Panc1 (cell line): ENCODE measurements around the gene FAM228B. TPM values are rescaled to one million over a fixed set of nuclear protein-coding genes. Genes with fewer than 3 reads are reported as not detected.

Source experiments
- ATAC-seq: fragments of 200-7000 bp; cut with Tn5 transposase; 2 replicates; pipeline ENCODE4 v1.9.1; 2020; ENCODE audit warnings: mild to moderate bottlenecking, moderate library complexity
- BruUV-seq: library from RNA; stranded (reverse); fragments of 400-500 nt; replicated peaks from 2 replicates; lab custom pipeline; 2021; lab: Mats Ljungman, UMichigan
- CTCF ChIA-PET: fragments of 300-600 bp; sonication (Branson Sonifier 250); formaldehyde crosslinking; loops from one replicate; lab custom pipeline; 2022; ENCODE audit warnings: antibody characterized with exemption; lab: Charles Lee
- POLR2A ChIA-PET: fragments of 300-600 bp; sonication (Branson Sonifier 250); formaldehyde crosslinking; loops from one replicate; lab custom pipeline; 2022; ENCODE audit warnings: antibody characterized with exemption; lab: Charles Lee
- DNase-seq: peaks from one replicate; pipeline ENCODE4 v3.0.0-alpha.2; 2010; ENCODE audit warnings: low read depth, low spot score
- H3K27ac ChIP-seq: 2 replicates; pipeline ENCODE4 v1.5.1; 2011; ENCODE audit warnings: mild to moderate bottlenecking, low read length, inconsistent platforms
- H3K27me3 ChIP-seq: fragments of 200-500 bp; sonication (Bioruptor generic); 2 replicates; pipeline ENCODE4 v1.6.0; 2014; ENCODE audit warnings: low read length, inconsistent platforms; ENCODE audit not compliant: control insufficient read depth, insufficient read depth
- H3K36me3 ChIP-seq: fragments of 200-500 bp; sonication (Bioruptor generic); 2 replicates; pipeline ENCODE4 v1.5.1; 2014; ENCODE audit warnings: inconsistent platforms, mild to moderate bottlenecking, low read length, moderate library complexity; ENCODE audit not compliant: control insufficient read depth, insufficient read depth
- H3K4me1 ChIP-seq: 2 replicates; pipeline ENCODE4 v1.5.1; 2011; ENCODE audit warnings: inconsistent platforms, mild to moderate bottlenecking, low read length, moderate library complexity; ENCODE audit not compliant: control insufficient read depth, insufficient read depth
- H3K4me3 ChIP-seq, 2 experiments: 2 replicates each; pipeline ENCODE4 v1.5.1; 2011 to 2012; ENCODE audit warnings: low read depth in 2 of 2, low read length in 2 of 2, mild to moderate bottlenecking in 2 of 2, inconsistent platforms in 1 of 2, moderate library complexity in 1 of 2
- H3K9me3 ChIP-seq: fragments of 200-500 bp; sonication (Bioruptor generic); 2 replicates; pipeline ENCODE4 v1.5.1; 2014; ENCODE audit warnings: low read depth, mild to moderate bottlenecking, inconsistent platforms, low read length, moderate library complexity; ENCODE audit not compliant: control insufficient read depth, insufficient read depth
- POLR2AphosphoS5 ChIP-seq: IDR thresholded peaks from 2 replicates; pipeline ENCODE4 v1.6.1; 2012; ENCODE audit warnings: mild to moderate bottlenecking, low read depth, low read length, moderate library complexity
- SIN3A ChIP-seq: IDR thresholded peaks from 2 replicates; pipeline ENCODE4 v1.6.1; 2012; ENCODE audit warnings: low read depth, mild to moderate bottlenecking, low read length, moderate library complexity, borderline replicate concordance; ENCODE audit not compliant: insufficient read depth
- TCF7L2 ChIP-seq: IDR thresholded peaks from 2 replicates; pipeline ENCODE4 v1.6.1; 2011; ENCODE audit warnings: mild to moderate bottlenecking, low read depth, low read length, inconsistent platforms
- in situ Hi-C: cut with HindIII; loops from 2 replicates; pipeline ENCODE4 v1.10.0; 2016; ENCODE audit warnings: low sequenced_read_pairs, low pct_unique_long_range_greater_than_20kb
- intact Hi-C: fragments of 100-400 bp; cut with micrococcal nuclease; formaldehyde crosslinking; loops from one replicate; pipeline ENCODE4 v1.10.0; 2022; ENCODE audit not compliant: unreplicated experiment
- total RNA-seq: library from RNA; stranded (reverse); gene quantifications from one replicate; pipeline ENCODE4 v1.2.1, GENCODE V29; 2021; ENCODE audit not compliant: unreplicated experiment
- TF ChIP-seq, protein P1 (sequence below), 2 experiments: IDR thresholded peaks; 2 replicates each; pipeline ENCODE4 v1.6.1; 2011 to 2012; ENCODE audit warnings: low read depth in 2 of 2, control low read depth in 1 of 2, low read length in 1 of 2, mild to moderate bottlenecking in 1 of 2, moderate library complexity in 1 of 2; ENCODE audit not compliant: insufficient read depth in 1 of 2
- TF ChIP-seq, protein P2 (sequence below): fragments of 450-650 bp; IDR thresholded peaks from 2 replicates; pipeline ENCODE4 v1.5.1; 2017; ENCODE audit warnings: mild to moderate bottlenecking

Gene FAM228B
- total RNA-seq, 1 experiment from 2014 or later, result 23.0 TPM

DNA sequence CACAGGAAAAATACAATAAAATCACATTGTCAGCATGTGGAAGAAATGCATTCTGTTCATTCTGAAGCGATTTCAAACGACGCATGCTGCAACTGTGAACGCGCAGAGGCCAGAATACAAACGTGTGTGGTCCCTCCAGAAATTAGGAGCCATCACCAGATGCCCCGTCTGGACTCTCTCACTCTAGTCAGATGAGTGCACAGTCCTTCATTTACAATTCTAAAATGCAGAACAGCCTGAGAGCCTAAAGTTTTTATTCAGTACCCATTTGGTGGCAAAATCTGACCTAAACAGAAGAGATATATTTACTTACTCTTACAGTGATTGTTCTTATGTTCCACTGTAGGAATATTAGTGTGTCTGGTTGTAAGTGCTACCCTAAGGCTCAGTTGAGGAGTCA, 88.1 kb downstream of the FAM228B start:
- Histone ChIP-seq H3K36me3 (peaks cover 2% of the 10 kb centered on the region; the same call in 1 of the 2 replicates), H3K4me3 (no peak overlapping the region), H3K27ac (no peak overlapping the region), H3K27me3 (no peaks in the 10 kb centered on the region), H3K9me3 (no peaks in the 10 kb centered on the region), H3K4me1 (no peaks in the 10 kb centered on the region)
- no peak for ATAC-seq
- no peak for DNase-seq
- ChIA-PET CTCF (no interaction called here), POLR2A (no interaction called here)
- BruUV-seq, result no TSS peak
- intact Hi-C loops, result no loop called here
- TF ChIP-seq, protein P1, sequence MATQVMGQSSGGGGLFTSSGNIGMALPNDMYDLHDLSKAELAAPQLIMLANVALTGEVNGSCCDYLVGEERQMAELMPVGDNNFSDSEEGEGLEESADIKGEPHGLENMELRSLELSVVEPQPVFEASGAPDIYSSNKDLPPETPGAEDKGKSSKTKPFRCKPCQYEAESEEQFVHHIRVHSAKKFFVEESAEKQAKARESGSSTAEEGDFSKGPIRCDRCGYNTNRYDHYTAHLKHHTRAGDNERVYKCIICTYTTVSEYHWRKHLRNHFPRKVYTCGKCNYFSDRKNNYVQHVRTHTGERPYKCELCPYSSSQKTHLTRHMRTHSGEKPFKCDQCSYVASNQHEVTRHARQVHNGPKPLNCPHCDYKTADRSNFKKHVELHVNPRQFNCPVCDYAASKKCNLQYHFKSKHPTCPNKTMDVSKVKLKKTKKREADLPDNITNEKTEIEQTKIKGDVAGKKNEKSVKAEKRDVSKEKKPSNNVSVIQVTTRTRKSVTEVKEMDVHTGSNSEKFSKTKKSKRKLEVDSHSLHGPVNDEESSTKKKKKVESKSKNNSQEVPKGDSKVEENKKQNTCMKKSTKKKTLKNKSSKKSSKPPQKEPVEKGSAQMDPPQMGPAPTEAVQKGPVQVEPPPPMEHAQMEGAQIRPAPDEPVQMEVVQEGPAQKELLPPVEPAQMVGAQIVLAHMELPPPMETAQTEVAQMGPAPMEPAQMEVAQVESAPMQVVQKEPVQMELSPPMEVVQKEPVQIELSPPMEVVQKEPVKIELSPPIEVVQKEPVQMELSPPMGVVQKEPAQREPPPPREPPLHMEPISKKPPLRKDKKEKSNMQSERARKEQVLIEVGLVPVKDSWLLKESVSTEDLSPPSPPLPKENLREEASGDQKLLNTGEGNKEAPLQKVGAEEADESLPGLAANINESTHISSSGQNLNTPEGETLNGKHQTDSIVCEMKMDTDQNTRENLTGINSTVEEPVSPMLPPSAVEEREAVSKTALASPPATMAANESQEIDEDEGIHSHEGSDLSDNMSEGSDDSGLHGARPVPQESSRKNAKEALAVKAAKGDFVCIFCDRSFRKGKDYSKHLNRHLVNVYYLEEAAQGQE (IDR thresholded peaks at IDR 0.05; ENCODE audit: insufficient read depth in 1 of 2, low read depth in 2 of 2, low read length in 1 of 2), result no peak
- TF ChIP-seq, protein P2, sequence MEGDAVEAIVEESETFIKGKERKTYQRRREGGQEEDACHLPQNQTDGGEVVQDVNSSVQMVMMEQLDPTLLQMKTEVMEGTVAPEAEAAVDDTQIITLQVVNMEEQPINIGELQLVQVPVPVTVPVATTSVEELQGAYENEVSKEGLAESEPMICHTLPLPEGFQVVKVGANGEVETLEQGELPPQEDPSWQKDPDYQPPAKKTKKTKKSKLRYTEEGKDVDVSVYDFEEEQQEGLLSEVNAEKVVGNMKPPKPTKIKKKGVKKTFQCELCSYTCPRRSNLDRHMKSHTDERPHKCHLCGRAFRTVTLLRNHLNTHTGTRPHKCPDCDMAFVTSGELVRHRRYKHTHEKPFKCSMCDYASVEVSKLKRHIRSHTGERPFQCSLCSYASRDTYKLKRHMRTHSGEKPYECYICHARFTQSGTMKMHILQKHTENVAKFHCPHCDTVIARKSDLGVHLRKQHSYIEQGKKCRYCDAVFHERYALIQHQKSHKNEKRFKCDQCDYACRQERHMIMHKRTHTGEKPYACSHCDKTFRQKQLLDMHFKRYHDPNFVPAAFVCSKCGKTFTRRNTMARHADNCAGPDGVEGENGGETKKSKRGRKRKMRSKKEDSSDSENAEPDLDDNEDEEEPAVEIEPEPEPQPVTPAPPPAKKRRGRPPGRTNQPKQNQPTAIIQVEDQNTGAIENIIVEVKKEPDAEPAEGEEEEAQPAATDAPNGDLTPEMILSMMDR, result no peak
- no peak for TF ChIP-seq POLR2AphosphoS5
- TF ChIP-seq TCF7L2, result no peak
- no peak for TF ChIP-seq SIN3A
- in situ Hi-C loops, result no loop called here

DNA sequence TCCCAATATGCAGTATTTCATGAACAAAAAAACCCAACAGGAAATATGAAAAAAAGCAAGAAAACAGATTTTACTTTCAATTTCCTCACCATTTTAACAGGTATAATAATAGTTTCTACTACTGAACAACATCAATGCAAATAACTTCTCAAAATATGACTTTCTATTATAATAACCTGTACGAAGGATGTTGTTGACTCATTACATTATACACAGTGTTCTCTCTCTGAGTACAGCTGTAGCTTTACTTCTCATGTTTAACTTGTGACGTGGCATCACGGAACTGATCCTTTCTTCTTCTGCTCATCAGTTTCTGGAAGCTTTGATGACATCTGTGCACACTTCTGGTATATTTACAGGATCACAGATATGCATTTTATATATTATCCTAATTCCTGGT, 91.6 kb downstream of the FAM228B start:
- Histone ChIP-seq H3K27ac (no peak overlapping the region), H3K27me3 (no peaks in the 10 kb centered on the region), H3K9me3 (no peaks in the 10 kb centered on the region), H3K4me1 (no peaks in the 10 kb centered on the region), H3K36me3 (peaks cover 2% of the 10 kb centered on the region; the same call in 1 of the 2 replicates), H3K4me3 (no peak overlapping the region)
- no TSS peak for BruUV-seq
- POLR2A ChIA-PET, result interaction anchor here (0.5 kb wide), 1 partner anchor 755 kb away, joined by 5 read pairs; no protein-coding TSS in a partner anchor
- intact Hi-C loops, result no loop called here
- TF ChIP-seq, protein P2, result no peak
- TF ChIP-seq POLR2AphosphoS5 (no peak), TCF7L2 (no peak), SIN3A (no peak)
- TF ChIP-seq, protein P1 (IDR thresholded peaks at IDR 0.05; ENCODE audit: insufficient read depth in 1 of 2, low read depth in 2 of 2, low read length in 1 of 2), result no peak
- ATAC-seq (no peak), DNase-seq (no peak)
- CTCF ChIA-PET, result no interaction called here
- in situ Hi-C loops, result no loop called here
